H9 (cell line): Measurements from ENCODE around the gene KCMF1. TPM values are rescaled to one million over a fixed set of nuclear protein-coding genes. Genes with fewer than 3 reads are reported as not detected.

Source experiments
- DNase-seq: peaks from one replicate; pipeline ENCODE4 v3.0.0-alpha.2; 2017
- H2AFZ ChIP-seq: one replicate; pipeline ENCODE4 v1.6.1; 2013; ENCODE audit warnings: mild to moderate bottlenecking, low read length, control low read depth, moderate library complexity
- H2AK5ac ChIP-seq: 2 replicates; pipeline ENCODE4 v1.6.1; 2013; ENCODE audit warnings: low read length, control low read depth, mixed read lengths; ENCODE audit not compliant: insufficient read length
- H2BK120ac ChIP-seq: one replicate; pipeline ENCODE4 v1.6.1; 2013; ENCODE audit warnings: low read depth, mild to moderate bottlenecking, low read length, control low read depth, inconsistent platforms; ENCODE audit not compliant: poor library complexity, severe bottlenecking
- H2BK12ac ChIP-seq: 2 replicates; pipeline ENCODE4 v1.6.1; 2013; ENCODE audit warnings: low read length, control low read depth, mixed read lengths, low read depth; ENCODE audit not compliant: insufficient read length
- H2BK15ac ChIP-seq: 2 replicates; pipeline ENCODE4 v1.6.1; 2013; ENCODE audit warnings: low read depth, low read length, control low read depth
- H2BK20ac ChIP-seq: one replicate; pipeline ENCODE4 v1.6.1; 2013; ENCODE audit warnings: low read depth, mild to moderate bottlenecking, low read length, control low read depth, inconsistent platforms; ENCODE audit not compliant: poor library complexity, severe bottlenecking
- H2BK5ac ChIP-seq: 2 replicates; pipeline ENCODE4 v1.6.1; 2013; ENCODE audit warnings: low read length, control low read depth, mixed read lengths; ENCODE audit not compliant: insufficient read length
- H3K14ac ChIP-seq: 2 replicates; pipeline ENCODE4 v1.6.1; 2013; ENCODE audit warnings: low read length, control low read depth; ENCODE audit not compliant: insufficient read depth
- H3K18ac ChIP-seq: 2 replicates; pipeline ENCODE4 v1.6.1; 2013; ENCODE audit warnings: low read depth, mild to moderate bottlenecking, mixed read lengths, low read length, control low read depth; ENCODE audit not compliant: insufficient read length
- H3K23ac ChIP-seq: 2 replicates; pipeline ENCODE4 v1.6.1; 2013; ENCODE audit warnings: low read length, control low read depth, mixed read lengths, low read depth; ENCODE audit not compliant: insufficient read length
- H3K23me2 ChIP-seq: 2 replicates; pipeline ENCODE4 v1.6.1; 2013; ENCODE audit warnings: low read depth, mild to moderate bottlenecking, mixed read lengths, low read length, control low read depth; ENCODE audit not compliant: insufficient read length, poor library complexity, severe bottlenecking
- H3K27ac ChIP-seq: 2 replicates; pipeline ENCODE4 v1.5.1; 2013; ENCODE audit warnings: low read length, control low read depth, mixed read lengths, low read depth; ENCODE audit not compliant: insufficient read length
- H3K27me3 ChIP-seq: 2 replicates; pipeline ENCODE4 v1.6.1; 2013; ENCODE audit warnings: low read length, control low read depth, inconsistent platforms; ENCODE audit not compliant: insufficient read depth
- H3K4ac ChIP-seq: 2 replicates; pipeline ENCODE4 v1.6.1; 2013; ENCODE audit warnings: low read depth, mild to moderate bottlenecking, control low read depth, inconsistent platforms, low read length, moderate library complexity
- H3K4me1 ChIP-seq: 2 replicates; pipeline ENCODE4 v1.6.1; 2013; ENCODE audit warnings: low read length, control low read depth, inconsistent platforms; ENCODE audit not compliant: insufficient read depth
- H3K4me2 ChIP-seq: 2 replicates; pipeline ENCODE4 v1.6.1; 2013; ENCODE audit warnings: low read length, control low read depth, mixed read lengths; ENCODE audit not compliant: insufficient read length, insufficient read depth
- H3K56ac ChIP-seq: 2 replicates; pipeline ENCODE4 v1.6.1; 2013; ENCODE audit warnings: low read depth, mild to moderate bottlenecking, mixed read lengths, low read length, control low read depth; ENCODE audit not compliant: insufficient read length
- H3K79me1 ChIP-seq: 2 replicates; pipeline ENCODE4 v1.6.1; 2013; ENCODE audit warnings: low read depth, mild to moderate bottlenecking, moderate library complexity, low read length, control low read depth, inconsistent platforms; ENCODE audit not compliant: insufficient read depth, poor library complexity, severe bottlenecking
- H3K79me2 ChIP-seq: 2 replicates; pipeline ENCODE4 v1.6.1; 2013; ENCODE audit warnings: low read length, control low read depth, inconsistent platforms; ENCODE audit not compliant: insufficient read depth
- H3K9ac ChIP-seq: 2 replicates; pipeline ENCODE4 v1.6.1; 2013; ENCODE audit warnings: low read length, control low read depth, mixed read lengths; ENCODE audit not compliant: insufficient read length; ENCODE audit errors: extremely low read depth
- H3K9me3 ChIP-seq: one replicate; pipeline ENCODE4 v1.6.1; 2013; ENCODE audit warnings: low read depth, low read length, inconsistent platforms; ENCODE audit not compliant: control insufficient read depth
- H3T11ph ChIP-seq: one replicate; pipeline ENCODE4 v1.6.1; 2013; ENCODE audit warnings: mild to moderate bottlenecking, low read length, control low read depth, inconsistent platforms
- H4K20me1 ChIP-seq: one replicate; pipeline ENCODE4 v1.6.1; 2013; ENCODE audit not compliant: control insufficient read depth, insufficient read length, insufficient read depth
- H4K5ac ChIP-seq: 2 replicates; pipeline ENCODE4 v1.6.1; 2013; ENCODE audit warnings: low read depth, mild to moderate bottlenecking, mixed read lengths, low read length, control low read depth; ENCODE audit not compliant: insufficient read length
- H4K8ac ChIP-seq: replicated peaks from 2 replicates; pipeline ENCODE4 v1.6.1; 2013; ENCODE audit warnings: low read length, control low read depth, mixed read lengths, low read depth; ENCODE audit not compliant: insufficient read length
- H4K91ac ChIP-seq: 2 replicates; pipeline ENCODE4 v1.6.1; 2013; ENCODE audit warnings: low read depth, mild to moderate bottlenecking, moderate library complexity, mixed read lengths, low read length, control low read depth; ENCODE audit not compliant: insufficient read length
- H3K27ac Mint-ChIP-seq, 3 experiments: 2 replicates in 2 of 3; 3 replicates in 1 of 3; pipeline ENCODE4 v1.8.0; 2020 to 2021; ENCODE audit warnings: mixed read lengths in 3 of 3, mild to moderate bottlenecking in 1 of 3, moderate library complexity in 1 of 3
- H3K27me3 Mint-ChIP-seq: 2 replicates; pipeline ENCODE4 v1.8.0; 2021; ENCODE audit warnings: low read depth, mild to moderate bottlenecking, moderate library complexity, mixed read lengths
- H3K36me3 Mint-ChIP-seq, 3 experiments: 2 replicates in 2 of 3; 3 replicates in 1 of 3; pipeline ENCODE4 v1.8.0; 2020 to 2021; ENCODE audit warnings: low read depth in 3 of 3, mixed read lengths in 3 of 3; ENCODE audit not compliant: insufficient read depth in 1 of 3
- H3K4me1 Mint-ChIP-seq, 2 experiments: 2 replicates each; pipeline ENCODE4 v1.8.0; 2020; ENCODE audit warnings: mixed read lengths in 2 of 2
- H3K4me3 Mint-ChIP-seq, 2 experiments: 2 replicates in 1 of 2; 3 replicates in 1 of 2; pipeline ENCODE4 v1.8.0; 2020 to 2021; ENCODE audit warnings: mild to moderate bottlenecking in 2 of 2, mixed read lengths in 2 of 2, moderate library complexity in 1 of 2
- H3K9me3 Mint-ChIP-seq, 2 experiments: 2 replicates in 1 of 2; 3 replicates in 1 of 2; pipeline ENCODE4 v1.8.0; 2020; ENCODE audit warnings: mild to moderate bottlenecking in 2 of 2, mixed read lengths in 2 of 2, moderate library complexity in 1 of 2
- CTCF ChIP-seq: fragments of 200-600 bp; sonication (generic); conservative IDR thresholded peaks from 3 replicates; pipeline ENCODE4 v1.8.0; 2021; ENCODE audit warnings: antibody characterized with exemption, mild to moderate bottlenecking
- WGBS: extraction: QIAGEN DNeasy Blood & Tissue Kit; methylation state at CpG from one replicate; pipeline ENCODE4 v1.1.7; 2013; ENCODE audit warnings: missing lambda C conversion rate, low lambda C conversion rate, mixed read lengths; ENCODE audit not compliant: insufficient read length; ENCODE audit errors: extremely low coverage; 5-methylcytosine and 5-hydroxymethylcytosine counted together
- total RNA-seq: library from RNA; stranded (reverse); gene quantifications from 2 replicates; pipeline ENCODE4 v1.2.1, GENCODE V29; 2021

Gene KCMF1
- total RNA-seq, 1 experiment from 2014 or later = 113 TPM

GRCh38 chr2:85078536-85078935 lies 107.6 kb downstream of the KCMF1 start:
- Histone ChIP-seq H3K4ac (no peak overlapping the region), H3T11ph (no peak overlapping the region), H3K23me2 (no peaks in the 10 kb centered on the region), H2AK5ac (no peak overlapping the region), H3K27me3 (no peaks in the 10 kb centered on the region), H4K5ac (no peak overlapping the region), H2BK20ac (no peak overlapping the region), H3K4me2 (no peak overlapping the region), H2BK5ac (no peak overlapping the region), H3K56ac (no peak overlapping the region), H3K14ac (no peak overlapping the region), H2BK120ac (no peak overlapping the region), H3K9me3 (peaks cover 6% of the 10 kb centered on the region), H2BK12ac (no peak overlapping the region), H2BK15ac (no peak overlapping the region), H3K79me2 (no peaks in the 10 kb centered on the region), H2AFZ (no peak overlapping the region), H3K4me1 (no peaks in the 10 kb centered on the region), H4K8ac (no peak overlapping the region), H3K18ac (no peak overlapping the region), H3K27ac (no peak overlapping the region), H3K9ac (no peak overlapping the region), H3K23ac (no peak overlapping the region), H4K91ac (no peak overlapping the region), H3K79me1 (no peaks in the 10 kb centered on the region), H4K20me1 (no peaks in the 10 kb centered on the region)
- no peak for DNase-seq
- Mint-ChIP-seq H3K4me3 (no peak overlapping the region), H3K9me3 (peaks cover 12 to 18% of the 10 kb centered on the region in 2 experiments), H3K27me3 (peaks cover 29% of the 10 kb centered on the region), H3K36me3 (peaks cover 0 to 15% (median 5%) of the 10 kb centered on the region in 3 experiments; a peak in 3 of 7 replicates), H3K4me1 (peaks cover 2 to 13% of the 10 kb centered on the region in 2 experiments; a peak in 3 of 4 replicates), H3K27ac (no peak overlapping the region)
- TF ChIP-seq CTCF = no peak
- no CpG with 5 or more reads among the region's 5 CpGs for WGBS
